GM21526 (cell line): ENCODE measurements around the gene UBAC1.
"Not testable (repeated sequence)": the region's sequence is repeated elsewhere in the genome, so short reads cannot be mapped to it uniquely, and the experiment has no call there.

Experiments used
- ATAC-seq: cut with Tn5 transposase; IDR thresholded peaks from one replicate; pipeline ENCODE4 v1.9.1; 2021; ENCODE audit warnings: moderate library complexity; ENCODE audit not compliant: unreplicated experiment, low FRiP score

The UBAC1 gene

GRCh38 chr9:135978642-135979546 is 17.7 kb upstream of the UBAC1 start:
- no peak for ATAC-seq

GRCh38 chr9:135976944-135977343 is 15.8 kb upstream of the UBAC1 start:
- no peak for ATAC-seq

- ATAC-seq = no peak
These were observed 15.4 kb upstream of the UBAC1 start for GRCh38 chr9:135976531-135976930.

GRCh38 chr9:135975834-135976233 is 14.7 kb upstream of the UBAC1 start:
- ATAC-seq = no peak

GRCh38 chr9:135974220-135974573 is 13.0 kb upstream of the UBAC1 start:
- ATAC-seq = no peak

GRCh38 chr9:135973277-135974219 is 12.4 kb upstream of the UBAC1 start:
- no peak for ATAC-seq

GRCh38 chr9:135971892-135972291 is 10.7 kb upstream of the UBAC1 start:
- no peak for ATAC-seq

- no peak for ATAC-seq
These were observed 10.1 kb upstream of the UBAC1 start for GRCh38 chr9:135971111-135971766.

GRCh38 chr9:135970128-135970815 is 9.1 kb upstream of the UBAC1 start:
- no peak for ATAC-seq

GRCh38 chr9:135969064-135969683 is 8.0 kb upstream of the UBAC1 start:
- no peak for ATAC-seq

- no peak for ATAC-seq
These were observed 7.4 kb upstream of the UBAC1 start for GRCh38 chr9:135968601-135969000.

GRCh38 chr9:135968083-135968476 is 6.9 kb upstream of the UBAC1 start:
- ATAC-seq = no peak

- not testable (repeated sequence) for ATAC-seq
These were observed 5.7 kb upstream of the UBAC1 start for GRCh38 chr9:135966916-135967260.

- ATAC-seq = no peak
These were observed 4.1 kb upstream of the UBAC1 start for GRCh38 chr9:135965124-135965756.

- ATAC-seq = no peak
These were observed 2.8 kb upstream of the UBAC1 start for GRCh38 chr9:135963938-135964337.

- no peak for ATAC-seq
These were observed 2.2 kb upstream of the UBAC1 start for GRCh38 chr9:135963338-135963737.

GRCh38 chr9:135962696-135963307 is 1.6 kb upstream of the UBAC1 start:
- no peak for ATAC-seq

GRCh38 chr9:135961811-135962695 is 880 bp upstream of the UBAC1 start:
- ATAC-seq = no peak
